Hepatic stellate cell (primary cell): Measurements from ENCODE around the gene CDCA7L.
A peak's percentile ranks its signal among the peaks of the same experiment; 100 is the strongest.

Source experiments
- DNase-seq: peaks from one replicate; pipeline ENCODE4 v3.0.0; 2011; ENCODE audit warnings: low spot score

Gene CDCA7L, protein sequence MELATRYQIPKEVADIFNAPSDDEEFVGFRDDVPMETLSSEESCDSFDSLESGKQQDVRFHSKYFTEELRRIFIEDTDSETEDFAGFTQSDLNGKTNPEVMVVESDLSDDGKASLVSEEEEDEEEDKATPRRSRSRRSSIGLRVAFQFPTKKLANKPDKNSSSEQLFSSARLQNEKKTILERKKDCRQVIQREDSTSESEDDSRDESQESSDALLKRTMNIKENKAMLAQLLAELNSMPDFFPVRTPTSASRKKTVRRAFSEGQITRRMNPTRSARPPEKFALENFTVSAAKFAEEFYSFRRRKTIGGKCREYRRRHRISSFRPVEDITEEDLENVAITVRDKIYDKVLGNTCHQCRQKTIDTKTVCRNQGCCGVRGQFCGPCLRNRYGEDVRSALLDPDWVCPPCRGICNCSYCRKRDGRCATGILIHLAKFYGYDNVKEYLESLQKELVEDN

DNA sequence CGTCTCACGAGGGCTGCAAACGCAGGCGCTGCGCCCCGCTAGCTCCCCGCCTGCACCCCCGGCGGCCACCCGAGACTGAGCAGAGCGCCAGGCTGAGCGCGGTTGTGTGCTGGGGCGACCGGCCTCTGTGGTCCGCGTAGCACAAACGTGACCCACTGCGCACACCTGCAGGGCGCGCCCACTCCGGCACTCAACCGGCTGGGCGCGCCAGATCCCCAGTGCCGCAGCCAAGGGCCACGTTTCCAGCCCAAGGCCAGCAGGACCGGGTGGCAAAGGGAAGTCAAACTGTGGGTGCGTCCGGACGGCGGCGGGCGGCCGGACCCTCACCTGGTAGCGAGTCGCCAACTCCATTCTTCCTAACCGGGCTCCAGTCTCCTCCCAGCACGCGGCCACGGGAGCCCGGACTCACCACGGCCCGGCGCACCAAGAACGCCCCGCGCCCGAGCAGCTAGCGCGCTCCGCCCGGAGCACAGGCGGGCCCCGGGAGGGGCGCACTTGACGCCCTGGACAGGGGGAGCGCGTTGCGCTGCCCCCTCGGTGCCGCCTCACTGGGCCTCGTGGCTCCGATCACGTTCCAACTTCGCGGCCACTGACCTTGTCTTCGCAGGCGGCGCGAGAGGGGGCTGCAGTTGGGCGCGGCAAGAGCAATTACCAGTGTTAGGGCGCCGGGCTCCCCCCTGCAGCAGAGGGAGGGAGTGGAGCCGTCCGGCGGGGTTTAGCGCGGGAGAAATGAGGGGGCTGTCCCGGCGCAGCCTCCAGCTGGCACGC lies at the start of gene CDCA7L:
Gene CDCA7L (minus strand): TSS at position 446 of the 768 bp plus-strand sequence. CDS start 95 bp downstream, at position 351.
- DNase-seq = peak; percentile 86

DNA sequence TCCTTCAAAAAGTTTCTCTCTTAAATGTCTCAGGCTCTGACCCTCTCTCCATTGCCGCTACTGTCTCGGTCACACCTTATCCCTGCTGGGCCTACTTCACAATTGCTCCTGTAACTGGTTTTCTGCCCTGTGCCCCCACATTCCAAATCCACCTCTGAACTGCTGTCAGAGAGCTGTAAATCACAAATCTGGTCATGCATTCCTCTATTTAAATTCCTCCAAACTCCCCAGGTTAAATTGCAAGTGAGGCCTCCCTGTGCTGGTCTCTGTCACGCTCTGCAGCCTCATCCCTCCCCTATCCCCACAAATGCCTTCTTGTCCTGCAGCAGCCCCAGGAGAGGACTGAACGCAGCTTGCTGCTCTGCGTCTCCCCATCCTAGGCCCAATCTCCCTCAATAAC lies 40.4 kb upstream of the CDCA7L start:
- DNase-seq = no peak

DNA sequence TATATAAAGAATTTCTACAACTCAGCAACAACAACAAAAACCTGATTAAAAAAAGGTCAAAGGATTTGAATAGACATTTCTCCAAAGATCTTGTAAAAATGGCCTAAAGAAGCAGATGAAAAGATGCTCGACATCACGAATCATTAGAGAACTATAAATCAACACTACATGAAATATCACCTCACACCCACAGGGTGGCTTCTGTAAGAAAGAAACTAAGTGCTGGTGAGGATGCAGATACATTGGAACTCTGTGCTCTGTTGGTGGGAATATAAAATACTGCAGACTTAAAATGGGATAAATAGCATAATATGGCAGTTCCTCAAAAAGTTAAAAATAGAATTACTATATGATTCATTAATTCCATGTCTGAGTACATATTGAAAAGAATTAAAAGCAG lies 38.3 kb upstream of the CDCA7L start:
- no peak for DNase-seq

DNA sequence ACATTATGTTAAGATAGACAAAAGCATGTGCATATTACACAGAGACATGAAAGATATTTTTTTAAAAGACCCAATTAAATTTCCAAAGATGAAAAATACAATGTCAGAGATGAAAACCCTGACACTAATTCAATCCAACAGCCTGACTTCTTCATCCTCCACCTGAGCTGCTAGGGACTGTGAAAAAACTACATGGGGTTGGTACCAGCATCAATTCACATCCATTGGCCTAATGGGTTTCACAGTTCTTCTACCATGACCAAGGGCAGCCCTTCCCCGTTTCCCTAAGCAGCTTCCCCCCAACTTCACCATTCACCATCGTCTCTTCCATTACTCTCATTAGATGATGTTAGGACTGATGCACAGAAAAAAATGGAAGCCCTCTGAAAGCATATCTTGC lies 37.4 kb upstream of the CDCA7L start:
- DNase-seq = no peak

DNA sequence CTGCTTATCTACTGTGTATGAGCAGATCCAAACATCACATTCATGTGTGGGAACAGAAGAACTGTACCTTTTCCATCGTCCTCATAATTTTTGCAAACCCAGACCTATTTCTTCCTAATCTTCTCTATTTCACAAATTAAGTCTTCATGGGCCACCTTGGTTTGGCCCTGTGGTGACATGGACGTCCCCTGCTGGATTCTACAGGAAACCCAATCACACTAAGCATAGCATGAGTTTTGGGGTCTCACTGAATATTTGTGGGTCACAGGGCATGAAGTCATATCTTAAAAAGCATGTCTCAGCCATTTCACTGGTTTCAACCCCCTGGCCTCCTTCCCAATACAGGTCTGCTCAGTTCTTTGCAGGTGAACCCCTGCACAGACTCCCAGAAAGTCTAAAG lies 35.8 kb upstream of the CDCA7L start:
- no peak for DNase-seq

DNA sequence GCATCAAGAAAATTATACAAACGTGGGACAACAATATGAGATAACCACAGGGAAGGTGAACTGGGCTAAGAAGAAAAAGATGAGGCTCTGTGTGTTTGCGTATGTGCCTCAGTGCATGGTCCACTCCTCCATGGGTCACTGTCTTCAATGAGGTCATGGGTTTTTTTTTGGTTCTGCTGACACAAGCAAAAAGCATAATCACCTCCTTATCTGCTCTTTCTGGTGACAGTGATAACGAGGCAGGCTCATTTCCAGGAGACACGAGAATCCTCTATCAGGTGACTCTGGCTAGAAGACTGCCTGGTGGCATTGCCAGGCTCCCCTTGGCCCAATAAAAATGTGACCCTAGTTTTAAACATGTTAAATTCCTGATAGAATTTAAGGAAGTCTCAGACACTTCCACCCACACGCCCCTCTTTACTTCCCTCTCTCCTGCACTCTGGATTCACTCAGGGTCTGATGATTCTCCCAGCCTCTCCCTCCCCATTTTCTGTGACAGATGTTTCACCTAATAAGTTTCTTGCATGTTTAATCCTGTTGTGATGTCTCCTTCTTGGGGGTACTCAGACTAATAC lies 35.3 kb upstream of the CDCA7L start:
- no peak for DNase-seq

DNA sequence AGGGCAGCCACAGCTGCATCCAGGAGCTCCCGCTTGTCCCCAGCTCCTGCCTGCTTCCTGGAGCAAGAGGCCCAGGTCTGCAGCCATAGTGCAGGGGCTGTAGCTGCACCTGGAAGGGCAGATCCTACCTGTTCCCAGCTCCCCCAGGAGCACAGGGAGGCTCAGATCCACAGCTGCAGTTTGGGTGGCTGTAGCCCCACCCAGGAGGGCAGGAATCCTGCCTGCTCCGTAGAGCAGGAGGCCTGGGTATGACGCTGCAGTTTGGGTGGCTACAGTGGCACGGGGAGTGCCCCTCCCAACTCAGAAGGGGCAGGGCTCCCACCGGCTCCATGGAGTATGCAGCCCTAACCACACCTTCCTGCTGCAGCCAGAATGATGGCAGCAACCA lies 26.7 kb upstream of the CDCA7L start:
- DNase-seq = no peak

DNA sequence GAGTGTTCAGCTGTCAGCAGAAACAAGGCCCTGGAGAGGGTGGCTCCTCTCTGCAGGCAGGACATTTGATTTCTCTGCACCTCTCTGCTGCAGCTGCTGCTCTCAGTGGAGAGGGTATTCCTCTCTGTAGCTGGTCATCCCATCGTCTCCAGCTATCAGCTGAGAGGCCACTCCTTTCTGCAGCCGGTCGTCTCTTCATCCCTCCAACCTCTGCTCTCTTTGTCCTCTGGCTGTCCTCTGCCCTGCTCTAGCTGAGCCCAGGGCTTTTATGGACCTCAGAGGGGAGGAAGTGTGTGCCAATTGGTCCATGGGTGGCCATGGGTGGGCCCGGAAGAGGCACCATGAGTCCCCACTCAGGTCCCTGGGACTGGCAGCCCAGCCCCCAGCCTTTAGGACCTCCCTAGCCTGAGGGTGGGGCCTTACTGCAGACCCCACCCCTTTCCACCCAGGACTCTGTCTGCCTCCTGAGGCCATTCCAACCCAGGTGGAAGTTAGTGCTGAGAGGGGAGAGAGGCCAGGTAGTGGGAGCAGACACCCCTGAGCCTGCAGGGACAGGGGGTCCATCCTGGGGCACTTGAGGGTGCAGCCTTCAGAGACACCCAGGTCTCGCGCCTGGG lies 26.2 kb upstream of the CDCA7L start:
- no peak for DNase-seq

DNA sequence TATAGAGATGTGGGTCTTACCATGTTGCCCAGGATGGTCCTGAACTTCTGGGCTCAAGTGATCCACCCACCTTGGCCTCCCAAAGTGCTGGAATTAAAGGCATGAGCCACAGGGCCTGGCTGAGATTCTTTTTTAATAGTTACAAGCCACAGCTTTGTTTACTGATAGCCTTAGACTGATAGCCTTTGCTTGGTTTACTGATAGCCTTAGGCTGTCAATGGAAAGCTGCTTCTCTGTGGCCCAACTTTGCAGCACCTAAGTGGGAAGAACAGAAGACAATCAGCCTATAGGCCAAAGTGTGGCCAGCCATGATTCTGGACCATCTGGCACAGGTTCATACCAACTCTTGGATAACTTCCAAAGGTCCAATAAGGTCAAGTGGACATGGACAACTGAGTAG lies 24.1 kb upstream of the CDCA7L start:
- no peak for DNase-seq

DNA sequence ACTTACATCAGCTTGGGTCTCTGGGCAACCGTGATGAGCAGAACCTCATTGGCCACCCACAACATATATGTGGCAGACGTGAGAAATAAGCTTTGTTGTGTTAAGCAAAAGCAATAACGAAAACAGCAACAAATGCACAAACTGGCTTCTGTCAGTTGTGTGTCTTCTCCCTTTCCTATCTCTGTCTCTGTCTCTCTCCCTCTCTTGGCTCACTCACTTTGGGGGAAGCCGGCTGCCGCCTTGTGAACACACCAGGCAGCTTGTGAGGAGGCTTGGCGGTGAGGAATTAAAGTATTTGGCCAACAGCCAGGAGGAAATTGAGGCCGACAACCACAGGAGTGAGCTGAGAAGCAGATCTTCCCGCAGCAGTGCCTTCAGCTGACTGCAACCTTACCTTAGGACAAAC lies 21.9 kb upstream of the CDCA7L start:
- no peak for DNase-seq

DNA sequence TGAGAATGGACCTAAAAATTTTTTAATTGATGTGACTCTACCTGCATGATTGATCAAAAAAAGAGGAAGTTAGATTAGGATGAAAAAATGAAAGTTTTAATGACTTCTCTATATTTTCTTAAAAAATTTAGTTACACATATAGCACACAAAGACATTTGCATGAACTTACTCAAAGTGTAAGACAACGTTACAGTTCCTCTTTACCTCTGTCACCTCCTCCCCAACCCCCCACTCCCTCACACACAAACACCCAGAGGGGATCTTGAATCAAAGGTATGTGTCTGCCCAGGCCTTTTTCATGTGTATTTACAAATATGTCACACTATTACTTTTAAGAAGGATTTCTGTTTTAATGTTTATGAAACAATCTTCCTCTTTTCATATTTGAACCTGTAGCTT lies 20.6 kb upstream of the CDCA7L start:
- no peak for DNase-seq

DNA sequence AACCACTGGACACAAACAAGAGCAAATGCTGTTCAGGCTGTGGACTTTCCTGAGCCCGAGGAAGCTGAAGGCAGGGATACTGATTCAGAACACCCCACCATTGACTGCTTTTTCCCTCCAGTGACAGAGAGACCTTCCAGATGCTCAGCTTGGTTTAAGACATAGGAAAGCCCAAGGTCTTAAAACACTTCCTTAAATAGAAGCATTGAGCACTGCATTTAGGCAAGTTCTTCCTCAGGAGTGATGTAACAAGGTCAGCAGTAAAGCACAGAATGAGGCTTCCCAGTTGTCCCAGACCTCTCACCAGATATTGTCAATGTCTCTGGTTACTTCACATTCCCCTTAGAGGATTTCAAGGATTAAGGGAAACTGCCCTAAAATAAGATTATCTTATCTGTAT lies 19.6 kb upstream of the CDCA7L start:
- DNase-seq = no peak

DNA sequence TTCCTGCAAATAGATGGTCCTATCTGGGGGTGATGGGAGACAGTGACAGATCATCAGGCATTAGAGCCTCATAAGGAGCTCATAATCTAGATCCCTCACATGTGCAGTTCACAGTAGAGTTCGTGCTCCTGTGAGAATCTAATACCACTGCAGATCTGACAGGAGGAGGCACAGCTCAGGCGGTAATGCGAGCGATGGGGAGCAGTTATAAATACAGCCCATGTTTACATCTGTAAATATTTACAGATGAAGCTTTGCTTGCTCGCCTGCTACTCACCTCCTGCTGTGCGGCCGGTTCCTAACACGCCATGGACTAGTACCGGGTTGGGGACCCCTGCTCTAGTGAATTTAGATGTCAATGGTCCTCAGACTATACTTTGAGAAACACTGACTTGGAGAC lies 17.0 kb upstream of the CDCA7L start:
- DNase-seq = no peak

DNA sequence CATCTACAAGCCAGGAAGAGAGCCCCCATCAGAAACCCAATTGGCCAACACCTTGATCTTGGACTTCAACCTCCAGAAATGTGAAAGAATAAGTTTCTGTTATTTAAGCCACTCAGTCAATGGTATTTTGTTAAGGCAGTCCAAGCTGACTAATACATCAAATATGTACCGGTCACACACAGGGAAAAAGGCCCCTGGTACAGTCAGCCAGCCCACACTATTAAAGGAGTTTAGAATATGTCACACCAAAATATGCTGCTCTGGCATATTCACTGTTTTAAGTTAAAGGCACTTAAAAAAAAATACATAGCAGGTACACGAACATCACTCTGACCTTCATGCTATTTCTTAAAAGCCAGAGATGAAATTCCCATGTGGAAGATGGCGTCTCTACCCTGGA lies 15.2 kb upstream of the CDCA7L start:
- DNase-seq = peak; percentile 79

DNA sequence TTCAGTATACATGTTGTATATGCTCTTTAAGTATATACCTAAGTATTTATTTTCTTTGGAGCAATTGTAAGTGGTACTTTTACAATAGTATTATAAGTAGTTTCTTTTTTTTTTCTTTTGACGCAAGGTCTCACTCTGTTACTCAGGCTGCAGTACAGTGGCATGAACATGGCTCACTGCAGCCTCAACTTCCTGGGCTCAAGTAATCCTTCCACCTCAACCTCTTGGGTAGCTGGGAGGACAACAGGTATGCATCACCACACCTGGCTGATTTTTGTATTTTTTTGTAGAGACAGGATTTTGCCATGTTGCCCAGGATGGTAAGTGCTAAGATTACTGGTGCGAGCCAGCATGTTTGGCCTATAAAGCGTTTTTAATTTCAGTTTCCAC lies 13.7 kb upstream of the CDCA7L start:
- DNase-seq = no peak

DNA sequence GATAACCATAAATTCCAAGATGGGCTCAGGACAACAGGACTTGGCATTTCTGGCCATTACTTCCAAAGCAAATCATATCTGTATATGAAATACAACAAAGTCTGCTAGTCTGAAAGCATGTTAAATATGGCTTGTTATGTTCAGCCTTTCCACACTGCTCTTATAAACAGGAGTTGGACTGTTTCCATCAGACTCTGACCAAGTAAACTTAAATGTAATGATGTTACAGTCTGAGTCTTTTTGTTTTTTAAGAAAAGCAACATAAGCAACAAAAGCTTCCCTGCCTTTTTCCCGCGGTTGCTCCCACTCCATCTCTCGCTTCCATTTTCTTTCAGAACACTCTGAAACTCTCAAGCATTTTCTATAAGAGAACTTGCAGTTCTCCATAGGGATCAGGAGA lies 8.1 kb upstream of the CDCA7L start:
- no peak for DNase-seq

DNA sequence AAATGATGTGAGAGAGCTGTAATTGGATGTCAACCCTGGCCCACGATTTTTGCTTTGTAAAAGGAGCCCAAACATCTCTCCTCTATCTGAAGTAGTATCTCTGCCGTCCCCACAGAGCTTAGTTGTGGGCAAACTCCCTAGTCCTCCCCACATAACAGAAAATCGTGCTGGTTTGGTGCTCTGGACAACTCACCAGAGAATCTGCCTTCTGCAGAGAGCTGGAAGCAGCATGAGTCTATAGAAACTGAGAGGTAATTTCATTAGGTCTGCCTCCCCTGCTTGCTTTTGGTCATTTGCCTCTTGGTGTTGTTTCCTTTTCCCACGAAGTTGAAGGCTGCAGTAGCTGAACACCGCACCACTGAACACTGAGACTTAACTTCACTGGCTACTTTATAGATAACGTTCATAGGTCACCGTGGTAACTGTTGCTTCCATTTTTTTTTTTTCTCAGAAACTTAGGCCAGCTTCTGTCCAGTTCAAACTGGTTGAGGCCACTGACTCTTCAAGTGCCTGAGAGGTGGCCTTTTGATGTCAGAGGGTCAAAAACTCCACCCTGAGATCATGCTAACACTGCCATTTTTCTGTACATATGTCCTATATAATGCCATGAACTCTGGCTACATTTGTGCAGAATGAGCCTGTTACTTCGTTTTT lies 3.3 kb upstream of the CDCA7L start:
- no peak for DNase-seq

DNA sequence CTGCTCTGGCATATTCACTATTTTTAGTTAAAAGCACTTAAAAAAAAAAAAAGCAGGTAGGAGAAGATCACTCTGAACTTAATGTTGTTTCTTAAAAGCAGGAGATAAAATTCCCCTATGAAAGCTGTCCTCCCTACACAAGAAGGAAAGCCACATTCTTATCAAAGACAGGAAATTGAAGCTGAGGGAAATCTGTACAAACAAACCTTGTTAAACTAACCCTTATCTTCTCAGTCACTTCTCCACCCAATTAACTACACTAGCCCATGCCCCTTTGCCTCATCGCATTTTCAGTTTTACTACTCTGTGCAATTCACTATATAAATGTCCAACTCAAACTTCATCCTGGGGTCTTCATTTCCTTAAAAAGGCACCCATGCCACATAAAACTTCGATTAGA lies 2.7 kb upstream of the CDCA7L start:
- no peak for DNase-seq

DNA sequence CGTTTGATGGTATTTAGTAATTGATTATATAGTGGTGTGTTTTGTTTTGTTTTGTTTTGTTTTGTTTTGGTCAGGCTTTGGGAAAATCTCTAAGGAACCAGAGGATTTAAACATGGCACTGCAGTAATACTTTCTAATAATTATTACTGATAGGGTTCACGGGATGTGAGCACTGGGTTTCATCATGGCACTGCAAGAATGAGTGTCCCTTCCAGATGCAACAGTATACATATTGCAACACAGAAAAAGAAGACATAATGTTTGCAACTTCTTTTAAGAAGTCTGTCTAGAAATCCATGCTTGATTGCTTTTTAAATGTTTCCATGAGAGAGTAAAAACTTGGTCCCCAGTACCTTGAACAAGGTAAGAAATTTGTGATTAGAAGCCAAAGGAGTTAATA lies 2.2 kb upstream of the CDCA7L start:
- no peak for DNase-seq

DNA sequence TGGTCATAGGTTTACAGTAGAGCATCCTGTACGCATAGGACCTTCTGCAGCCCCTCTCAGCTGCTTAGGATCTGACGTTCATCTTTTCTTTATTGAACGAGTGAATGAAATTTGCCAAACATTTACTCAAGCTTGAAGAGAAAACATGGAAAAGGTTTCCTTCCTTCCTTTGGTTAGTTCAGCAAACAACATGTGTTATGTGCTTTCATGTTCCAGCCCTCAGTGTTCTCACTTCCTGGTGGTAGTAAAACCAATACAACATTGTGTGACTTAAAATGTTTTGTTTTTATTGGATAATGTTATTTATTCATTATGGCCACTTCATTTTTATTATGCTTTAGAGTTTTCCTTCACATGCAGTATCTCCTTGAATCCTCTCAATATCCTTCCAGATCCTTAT lies 1.4 kb upstream of the CDCA7L start:
- no peak for DNase-seq

DNA sequence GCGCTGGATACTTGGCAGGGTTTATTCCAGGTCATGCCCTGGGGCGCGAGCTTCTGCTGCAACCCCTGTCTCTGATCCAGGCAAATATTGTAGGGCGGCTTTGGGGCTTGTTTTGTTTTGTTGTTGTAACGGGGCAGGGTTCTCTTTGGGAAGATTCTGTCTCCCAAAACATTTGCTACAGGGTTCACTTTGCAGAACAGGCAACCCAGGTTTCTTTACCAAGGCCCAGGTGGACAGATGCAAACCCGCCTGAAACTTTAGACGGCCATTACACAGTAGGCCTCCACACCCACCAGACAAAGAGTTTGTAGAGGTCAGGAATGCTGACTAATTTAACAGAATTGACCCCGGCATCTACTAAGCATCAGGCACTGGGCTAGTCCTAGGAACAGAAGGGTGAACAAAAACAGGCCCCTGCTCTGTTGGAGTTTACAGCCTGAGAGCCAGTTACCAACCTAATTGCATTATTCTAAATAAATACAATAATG lies 567 bp upstream of the CDCA7L start:
- no peak for DNase-seq
